Pancreas (tissue), 10 donors: Measurements from ENCODE around the gene ADAT3. TPM values are rescaled to one million over a fixed set of nuclear protein-coding genes. Genes with fewer than 3 reads are reported as not detected.

Experiments used
- ATAC-seq, 4 donors: fragments of 200-7000 bp; cut with Tn5 transposase; one replicate each; pipeline versions ENCODE4 v1.8.0 to v1.9.1; 2020; ENCODE audit warnings: mild to moderate bottlenecking in 4 of 4, moderate library complexity in 4 of 4
- DNase-seq, 6 donors: peaks; one replicate each; pipeline ENCODE4 v3.0.0-alpha.2; 2020
- FAIRE-seq: peaks from 2 replicates; lab custom pipeline; 2012; peaks lifted over from hg19 to GRCh38; lab: Jason Lieb, UNC
- H3K27ac ChIP-seq, 4 donors: fragments of 200-600 bp; sonication (generic); 1 replicate in 3 of 4; 2 replicates in 1 of 4; pipeline versions ENCODE4 v1.5.0 to v1.8.0; 2020
- H3K27me3 ChIP-seq, 4 donors: fragments of 200-600 bp; one replicate each; pipeline ENCODE4 v1.8.0; 2021
- H3K36me3 ChIP-seq, 3 donors: fragments of 200-600 bp; sonication (generic) in 1 of 3; one replicate each; pipeline versions ENCODE4 v1.5.0 to v1.8.0; 2020 to 2021
- H3K4me1 ChIP-seq, 3 donors: fragments of 200-600 bp; one replicate each; pipeline ENCODE4 v1.8.0; 2021
- H3K4me3 ChIP-seq, 4 donors: fragments of 200-600 bp; sonication (generic) in 2 of 4; one replicate each; pipeline versions ENCODE4 v1.5.0 to v1.8.0; 2020 to 2021
- H3K9me3 ChIP-seq, 4 donors: fragments of 200-600 bp; one replicate each; pipeline ENCODE4 v1.8.0; 2021
- WGBS, 2 donors: extraction: QIAGEN DNeasy Blood & Tissue Kit; methylation state at CpG; one replicate each; pipeline ENCODE4 v1.1.7; 2013; 5-methylcytosine and 5-hydroxymethylcytosine counted together
- intact Hi-C, 3 donors: fragments of 100-400 bp; cut with DNase I; formaldehyde crosslinking; loops; one replicate each; pipeline versions ENCODE4 v1.11.1 to v1.14.2; 2022
- polyA plus RNA-seq, 2 donors: library from polyadenylated mRNA; stranded (reverse); fragments of 200-250 nt; gene quantifications; one replicate each; pipeline ENCODE4 v1.2.3, GENCODE V29; 2013
- total RNA-seq, 6 donors: library from RNA; stranded (reverse); fragmentation: NEBNext Ultra II Directional in 4 of 6; extraction: Animal tissue kit (Norgen Biotek cat#: 25700) in 4 of 6; gene quantifications; one replicate each; pipeline versions ENCODE4 v1.2.1 to v1.2.4, GENCODE V29; 2021 to 2023
- TF ChIP-seq, protein P1 (sequence below), 4 donors: fragments of 200-600 bp; sonication (generic) in 3 of 4; IDR thresholded peaks; one replicate each; pipeline versions ENCODE4 v1.5.0 to v1.8.0; 2021; ENCODE audit warnings: antibody characterized with exemption in 4 of 4
- donor health status: healthy with polysubstance abuse.
- donor health status: DM: no; HTN: no; CAD: no; lungs with moderate emphysema.
- donor health status: DM: no; HTN: no; CAD: no.
- donor health status: control.
- donor health status: control.
- donor health status: Bipolar disorder and iron deficiency.
- donor health status: DM: yes; HTN: yes; CAD: no.
- donor health status: DM: no; HTN: no; CAD: no.
- donor health status: DM: no; HTN: no; CAD: no.
- donor health status: DM: yes; HTN: yes; CAD: no.

ADAT3 gene
- total and polyA plus RNA-seq, 8 donors: 2.0 to 10.1 (median 5.0) TPM

DNA sequence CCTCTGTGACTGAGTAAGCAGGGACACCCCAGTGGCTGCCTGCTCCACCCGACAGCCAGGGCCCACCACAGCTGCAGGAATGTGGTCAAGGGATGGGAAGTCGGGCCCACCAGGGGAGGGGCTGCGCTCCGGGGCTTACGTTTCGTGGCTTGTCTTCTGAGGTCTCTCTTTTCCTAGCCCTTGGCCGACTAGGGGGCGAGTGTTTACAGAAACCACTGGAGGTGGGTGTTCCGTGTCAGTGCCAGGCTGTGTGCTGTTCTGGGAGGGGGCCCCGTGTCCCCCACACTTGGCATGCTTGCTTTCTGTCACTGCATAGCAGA is 4.5 kb downstream of the ADAT3 start:
- TF ChIP-seq, protein P1, sequence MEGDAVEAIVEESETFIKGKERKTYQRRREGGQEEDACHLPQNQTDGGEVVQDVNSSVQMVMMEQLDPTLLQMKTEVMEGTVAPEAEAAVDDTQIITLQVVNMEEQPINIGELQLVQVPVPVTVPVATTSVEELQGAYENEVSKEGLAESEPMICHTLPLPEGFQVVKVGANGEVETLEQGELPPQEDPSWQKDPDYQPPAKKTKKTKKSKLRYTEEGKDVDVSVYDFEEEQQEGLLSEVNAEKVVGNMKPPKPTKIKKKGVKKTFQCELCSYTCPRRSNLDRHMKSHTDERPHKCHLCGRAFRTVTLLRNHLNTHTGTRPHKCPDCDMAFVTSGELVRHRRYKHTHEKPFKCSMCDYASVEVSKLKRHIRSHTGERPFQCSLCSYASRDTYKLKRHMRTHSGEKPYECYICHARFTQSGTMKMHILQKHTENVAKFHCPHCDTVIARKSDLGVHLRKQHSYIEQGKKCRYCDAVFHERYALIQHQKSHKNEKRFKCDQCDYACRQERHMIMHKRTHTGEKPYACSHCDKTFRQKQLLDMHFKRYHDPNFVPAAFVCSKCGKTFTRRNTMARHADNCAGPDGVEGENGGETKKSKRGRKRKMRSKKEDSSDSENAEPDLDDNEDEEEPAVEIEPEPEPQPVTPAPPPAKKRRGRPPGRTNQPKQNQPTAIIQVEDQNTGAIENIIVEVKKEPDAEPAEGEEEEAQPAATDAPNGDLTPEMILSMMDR (IDR thresholded peaks at IDR 0.05): no peak
- FAIRE-seq (no peak), ATAC-seq (no peak), DNase-seq (no peak)
- Histone ChIP-seq H3K27me3 (no peaks in the 10 kb centered on the region), H3K9me3 (no peaks in the 10 kb centered on the region), H3K36me3 (peaks cover 0 to 15% (median 0%) of the 10 kb centered on the region in 3 donors), H3K4me3 (no peak overlapping the region), H3K4me1 (peaks cover 28 to 42% (median 29%) of the 10 kb centered on the region in 3 donors), H3K27ac (peak overlapping the region in 1 of 4 donors; percentile 8)
- 73 to 76% methylated on average over 10 of the region's 10 CpGs for WGBS, 2 donors
- intact Hi-C loops: no loop called here

DNA sequence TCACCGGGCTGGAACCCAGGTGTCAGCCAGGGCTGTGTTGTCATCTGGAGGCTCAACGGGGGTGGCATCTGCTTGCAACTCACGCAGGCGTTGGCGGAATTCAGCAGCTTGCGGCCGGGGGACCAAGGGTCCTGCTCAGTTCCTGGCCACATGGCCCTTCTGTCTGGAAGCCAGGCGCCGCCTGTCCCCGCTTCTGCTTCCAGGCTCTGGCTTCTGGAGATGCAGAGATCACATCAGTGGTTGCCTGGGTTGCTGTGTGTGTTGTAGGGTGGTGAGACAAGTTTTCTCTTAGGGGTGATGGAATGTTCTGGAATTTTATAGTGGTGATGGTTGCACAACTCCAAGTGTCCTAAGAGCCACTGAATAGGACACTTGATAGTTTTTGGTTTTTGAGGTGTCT is 5.0 kb downstream of the ADAT3 start:
- no peaks in the 10 kb centered on the region for H3K9me3 ChIP-seq
- ATAC-seq: no peak
- peaks cover 28 to 39% (median 29%) of the 10 kb centered on the region in 3 donors for H3K4me1 ChIP-seq
- H3K4me3 ChIP-seq: no peak overlapping the region
- intact Hi-C loops: no loop called here
- TF ChIP-seq, protein P1 (IDR thresholded peaks at IDR 0.05): no peak
- no peak for FAIRE-seq
- H3K27me3 ChIP-seq: no peaks in the 10 kb centered on the region
- peak in 1 of 6 donors; percentile 60 for DNase-seq
- 93 to 94% methylated on average over 10 of the region's 10 CpGs for WGBS, 2 donors
- H3K27ac ChIP-seq: no peak overlapping the region
- H3K36me3 ChIP-seq: peaks cover 0 to 15% (median 0%) of the 10 kb centered on the region in 3 donors

DNA sequence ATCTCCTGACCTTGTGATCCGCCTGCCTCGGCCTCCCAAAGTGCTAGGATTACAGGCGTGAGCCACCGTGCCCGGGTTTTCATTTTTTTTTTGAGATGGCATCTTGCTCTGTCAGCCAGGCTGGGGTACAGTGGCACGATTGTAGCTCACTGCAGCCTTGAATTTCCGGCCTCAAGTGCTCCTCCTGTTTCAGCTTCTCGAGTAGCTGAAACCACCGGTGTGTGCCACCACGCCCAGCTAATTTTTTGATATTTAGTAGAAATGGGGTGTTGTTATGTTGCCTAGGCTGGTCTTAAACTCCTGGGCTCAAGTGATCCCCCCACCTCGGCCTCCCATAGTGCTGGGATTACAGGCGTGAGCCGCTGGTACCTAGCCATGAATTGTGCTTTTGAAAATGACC is 5.9 kb downstream of the ADAT3 start:
- TF ChIP-seq, protein P1 (IDR thresholded peaks at IDR 0.05): no peak
- Histone ChIP-seq H3K9me3 (no peaks in the 10 kb centered on the region), H3K4me1 (peaks cover 28 to 34% (median 28%) of the 10 kb centered on the region in 3 donors), H3K4me3 (no peak overlapping the region), H3K36me3 (peaks cover 0 to 15% (median 0%) of the 10 kb centered on the region in 3 donors), H3K27me3 (no peaks in the 10 kb centered on the region), H3K27ac (no peak overlapping the region)
- intact Hi-C loops: no loop called here
- ATAC-seq (no peak), FAIRE-seq (no peak), DNase-seq (no peak)
- 91 to 92% methylated on average over 13 of the region's 13 CpGs for WGBS, 2 donors

DNA sequence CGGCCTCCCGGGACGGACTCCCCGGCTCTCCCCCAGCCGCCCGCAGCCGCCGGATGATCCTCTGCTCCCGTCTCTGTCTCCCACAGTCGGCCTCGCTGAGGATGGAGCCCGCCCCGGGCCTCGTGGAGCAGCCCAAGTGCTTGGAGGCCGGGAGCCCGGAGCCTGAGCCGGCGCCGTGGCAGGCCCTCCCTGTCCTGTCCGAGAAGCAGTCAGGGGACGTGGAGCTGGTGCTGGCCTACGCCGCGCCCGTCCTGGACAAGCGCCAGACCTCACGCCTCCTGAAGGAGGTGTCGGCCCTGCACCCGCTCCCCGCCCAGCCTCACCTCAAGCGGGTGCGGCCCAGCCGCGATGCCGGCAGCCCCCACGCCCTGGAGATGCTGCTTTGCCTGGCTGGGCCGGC is 6.8 kb downstream of the ADAT3 start:
- H3K4me1 ChIP-seq: peaks cover 23 to 30% (median 27%) of the 10 kb centered on the region in 3 donors
- peaks cover 0 to 15% (median 0%) of the 10 kb centered on the region in 3 donors for H3K36me3 ChIP-seq
- no peaks in the 10 kb centered on the region for H3K27me3 ChIP-seq
- 91% methylated on average over 33 to 37 of the region's 37 CpGs for WGBS, 2 donors
- no peak overlapping the region for H3K27ac ChIP-seq
- FAIRE-seq (no peak), ATAC-seq (no peak), DNase-seq (peak in 2 of 6 donors; percentile 65 to 78)
- TF ChIP-seq, protein P1 (IDR thresholded peaks at IDR 0.05): no peak
- no peak overlapping the region for H3K4me3 ChIP-seq
- intact Hi-C loops: no loop called here
- no peaks in the 10 kb centered on the region for H3K9me3 ChIP-seq

DNA sequence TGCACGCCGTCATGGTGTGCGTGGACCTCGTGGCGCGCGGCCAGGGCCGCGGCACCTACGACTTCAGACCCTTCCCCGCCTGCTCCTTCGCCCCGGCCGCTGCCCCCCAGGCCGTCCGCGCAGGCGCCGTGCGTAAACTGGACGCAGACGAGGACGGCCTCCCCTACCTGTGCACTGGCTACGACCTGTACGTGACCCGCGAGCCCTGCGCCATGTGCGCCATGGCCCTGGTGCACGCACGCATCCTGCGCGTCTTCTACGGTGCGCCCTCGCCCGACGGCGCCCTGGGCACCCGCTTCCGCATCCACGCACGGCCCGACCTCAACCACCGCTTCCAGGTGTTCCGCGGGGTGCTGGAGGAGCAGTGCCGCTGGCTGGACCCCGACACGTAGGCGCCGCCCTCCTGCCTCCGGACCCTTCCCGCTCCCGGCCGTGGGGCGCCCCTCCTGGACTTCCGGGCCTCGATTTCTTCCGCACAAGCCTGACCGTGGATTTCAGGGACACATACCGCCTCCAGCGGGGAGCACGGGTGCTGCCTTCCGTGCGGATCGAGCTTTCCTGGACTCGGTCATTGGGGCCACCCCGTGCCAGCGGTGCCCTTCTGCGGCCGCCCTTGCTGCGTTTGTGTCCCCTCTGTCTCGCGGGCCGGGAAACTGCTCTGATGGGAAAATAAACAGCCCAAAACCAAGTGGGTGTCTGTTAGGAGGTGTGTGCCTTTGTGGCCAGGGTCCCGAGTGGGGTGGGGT is 7.7 kb downstream of the ADAT3 start:
- TF ChIP-seq, protein P1 (IDR thresholded peaks at IDR 0.05): no peak
- DNase-seq (peak in 2 of 6 donors; percentile 58 to 69), FAIRE-seq (no peak), ATAC-seq (no peak)
- whole genome bisulfite sequencing, 2 donors: 95 to 96% methylated on average over 76 to 77 of the region's 77 CpGs
- intact Hi-C loops: no loop called here
- peaks cover 17 to 22% (median 17%) of the 10 kb centered on the region in 3 donors for H3K4me1 ChIP-seq
- H3K9me3 ChIP-seq: no peaks in the 10 kb centered on the region
- no peak overlapping the region for H3K4me3 ChIP-seq
- H3K27ac ChIP-seq: no peak overlapping the region
- H3K27me3 ChIP-seq: no peaks in the 10 kb centered on the region
- H3K36me3 ChIP-seq: peaks cover 0 to 19% (median 2%) of the 10 kb centered on the region in 3 donors
